IMR-90 (cell line): Measurements from ENCODE around the gene CASZ1. TPM values are rescaled to one million over a fixed set of nuclear protein-coding genes. Genes with fewer than 3 reads are reported as not detected.

Source experiments
- ATAC-seq: fragments of 200-7000 bp; cut with Tn5 transposase; 2 replicates; pipeline ENCODE4 v1.9.1; 2020; ENCODE audit warnings: low read depth, mild to moderate bottlenecking, moderate library complexity
- BruUV-seq: library from RNA; stranded (reverse); fragments of 400-500 nt; replicated peaks from 2 replicates; lab custom pipeline; 2021; lab: Mats Ljungman, UMichigan
- CTCF ChIA-PET: fragments of 300-600 bp; formaldehyde crosslinking; extraction: SDS; loops from one replicate; lab custom pipeline; 2021; ENCODE audit warnings: antibody characterized with exemption; lab: Yijun Ruan, JAX
- POLR2A ChIA-PET: fragments of 300-600 bp; sonication (Branson Sonifier 250); formaldehyde crosslinking; loops from one replicate; lab custom pipeline; 2022; ENCODE audit warnings: antibody characterized with exemption; ENCODE audit not compliant: unreplicated experiment; lab: Charles Lee
- DNase-seq: peaks from one replicate; pipeline ENCODE4 v3.0.0; 2013
- H2AFZ ChIP-seq: replicated peaks from 2 replicates; pipeline ENCODE3; 2013; ENCODE audit warnings: low read length, mild to moderate bottlenecking; ENCODE audit not compliant: poor library complexity
- H2AK5ac ChIP-seq: 2 replicates; pipeline ENCODE4 v1.6.1; 2013; ENCODE audit warnings: low read depth, low read length, inconsistent platforms
- H2AK9ac ChIP-seq: replicated peaks from 2 replicates; pipeline ENCODE3; 2013; ENCODE audit warnings: mild to moderate bottlenecking, low read depth, low read length, moderate library complexity; ENCODE audit not compliant: poor library complexity
- H2BK120ac ChIP-seq: 2 replicates; pipeline ENCODE4 v1.6.1; 2013; ENCODE audit warnings: low read depth, low read length, inconsistent platforms
- H2BK15ac ChIP-seq: 3 replicates; pipeline ENCODE4 v1.6.1; 2013; ENCODE audit warnings: low read depth, low read length, inconsistent platforms
- H2BK20ac ChIP-seq: 2 replicates; pipeline ENCODE4 v1.6.1; 2013; ENCODE audit warnings: low read depth, mild to moderate bottlenecking, inconsistent platforms, low read length, moderate library complexity
- H2BK5ac ChIP-seq: 2 replicates; pipeline ENCODE4 v1.6.1; 2013; ENCODE audit warnings: mild to moderate bottlenecking, low read depth, low read length, inconsistent platforms; ENCODE audit not compliant: poor library complexity, severe bottlenecking
- H3K14ac ChIP-seq: replicated peaks from 2 replicates; pipeline ENCODE4 v1.6.1; 2013; ENCODE audit warnings: low read depth, low read length, inconsistent platforms
- H3K18ac ChIP-seq: 2 replicates; pipeline ENCODE4 v1.6.1; 2013; ENCODE audit warnings: low read depth, low read length, control low read depth
- H3K23ac ChIP-seq: 2 replicates; pipeline ENCODE4 v1.6.1; 2013; ENCODE audit warnings: low read depth, low read length, inconsistent platforms
- H3K27ac ChIP-seq: 2 replicates; pipeline ENCODE4 v1.5.1; 2013; ENCODE audit warnings: mild to moderate bottlenecking, control low read depth, low read length; ENCODE audit not compliant: insufficient read depth
- H3K27me3 ChIP-seq: 2 replicates; pipeline ENCODE4 v1.6.1; 2013; ENCODE audit warnings: low read length; ENCODE audit not compliant: control insufficient read depth, insufficient read depth
- H3K36me3 ChIP-seq: 2 replicates; pipeline ENCODE4 v1.6.1; 2013; ENCODE audit warnings: low read length, mixed read lengths; ENCODE audit not compliant: control insufficient read depth, insufficient read depth
- H3K4ac ChIP-seq: 2 replicates; pipeline ENCODE4 v1.6.1; 2013; ENCODE audit warnings: low read depth, low read length, inconsistent platforms
- H3K4me1 ChIP-seq: 2 replicates; pipeline ENCODE4 v1.6.1; 2013; ENCODE audit warnings: low read length, mixed read lengths; ENCODE audit not compliant: control insufficient read depth, insufficient read depth
- H3K4me2 ChIP-seq: 2 replicates; pipeline ENCODE4 v1.6.1; 2013; ENCODE audit warnings: low read depth, mild to moderate bottlenecking, control low read depth, low read length, moderate library complexity
- H3K4me3 ChIP-seq: 2 replicates; pipeline ENCODE4 v1.5.1; 2013; ENCODE audit warnings: low read depth, mild to moderate bottlenecking, control low read depth, low read length, moderate library complexity; ENCODE audit not compliant: insufficient read depth
- H3K56ac ChIP-seq: 2 replicates; pipeline ENCODE4 v1.6.1; 2013; ENCODE audit warnings: low read length, inconsistent platforms; ENCODE audit not compliant: insufficient read depth; ENCODE audit errors: extremely low read depth
- H3K79me1 ChIP-seq, 2 experiments: 2 replicates each; pipeline ENCODE4 v1.6.1; 2013; ENCODE audit warnings: low read length in 2 of 2, inconsistent platforms in 1 of 2, low read depth in 1 of 2
- H3K9ac ChIP-seq: 2 replicates; pipeline ENCODE4 v1.6.1; 2013; ENCODE audit warnings: low read depth, low read length, control low read depth
- H3K9me1 ChIP-seq: 2 replicates; pipeline ENCODE4 v1.6.1; 2013; ENCODE audit warnings: low read length, inconsistent platforms; ENCODE audit not compliant: insufficient read depth
- H3K9me3 ChIP-seq: 2 replicates; pipeline ENCODE4 v1.6.1; 2013; ENCODE audit warnings: low read length; ENCODE audit not compliant: control insufficient read depth, insufficient read depth
- H4K20me1 ChIP-seq: 2 replicates; pipeline ENCODE4 v1.6.1; 2013; ENCODE audit warnings: low read length, inconsistent platforms; ENCODE audit not compliant: insufficient read depth
- H4K5ac ChIP-seq: 2 replicates; pipeline ENCODE4 v1.6.1; 2013; ENCODE audit warnings: mild to moderate bottlenecking, low read depth, low read length, control low read depth
- H4K8ac ChIP-seq, 2 experiments: 2 replicates each; pipeline ENCODE4 v1.6.1; 2013; ENCODE audit warnings: low read depth in 2 of 2, low read length in 2 of 2, control low read depth in 1 of 2, inconsistent platforms in 1 of 2
- H4K91ac ChIP-seq: 2 replicates; pipeline ENCODE4 v1.6.1; 2013; ENCODE audit warnings: low read depth, low read length, inconsistent platforms; ENCODE audit not compliant: insufficient read depth
- BHLHE40 ChIP-seq: fragments of 150-350 bp; IDR thresholded peaks from 2 replicates; pipeline ENCODE4 v1.6.1; 2016; ENCODE audit warnings: mild to moderate bottlenecking, low read depth, low read length
- CEBPB ChIP-seq: IDR thresholded peaks from 2 replicates; pipeline ENCODE4 v1.6.1; 2012; ENCODE audit warnings: low read depth, low read length, improper control_type of control experiment
- CHD1 ChIP-seq: IDR thresholded peaks from 2 replicates; pipeline ENCODE4 v1.6.1; 2012; ENCODE audit warnings: low read depth, low read length, improper control_type of control experiment
- FOS ChIP-seq: fragments of 150-350 bp; IDR thresholded peaks from 2 replicates; pipeline ENCODE4 v1.6.1; 2016; ENCODE audit warnings: low read depth, low read length
- MAFK ChIP-seq: IDR thresholded peaks from 2 replicates; pipeline ENCODE4 v1.6.1; 2012; ENCODE audit warnings: low read depth, low read length, improper control_type of control experiment
- MAZ ChIP-seq: IDR thresholded peaks from 2 replicates; pipeline ENCODE4 v1.6.1; 2012; ENCODE audit warnings: low read depth, mild to moderate bottlenecking, low read length, improper control_type of control experiment, moderate library complexity, borderline replicate concordance
- MXI1 ChIP-seq: IDR thresholded peaks from 2 replicates; pipeline ENCODE4 v1.6.1; 2012; ENCODE audit warnings: low read depth, mild to moderate bottlenecking, low read length, moderate library complexity, borderline replicate concordance
- NFE2L2 ChIP-seq: fragments of 150-350 bp; IDR thresholded peaks from 2 replicates; pipeline ENCODE4 v1.6.1; 2016; ENCODE audit warnings: low read depth, mild to moderate bottlenecking, low read length
- POLR2A ChIP-seq: IDR thresholded peaks from 2 replicates; pipeline ENCODE4 v1.6.1; 2012; ENCODE audit warnings: mild to moderate bottlenecking, low read depth, low read length
- RAD21 ChIP-seq: IDR thresholded peaks from 2 replicates; pipeline ENCODE4 v1.6.1; 2012; ENCODE audit warnings: low read length, improper control_type of control experiment
- RCOR1 ChIP-seq: IDR thresholded peaks from 2 replicates; pipeline ENCODE4 v1.6.1; 2012; ENCODE audit warnings: mild to moderate bottlenecking, low read length, improper control_type of control experiment; ENCODE audit not compliant: insufficient replicate concordance
- RFX5 ChIP-seq: IDR thresholded peaks from 2 replicates; pipeline ENCODE4 v1.8.0; 2012; ENCODE audit warnings: low read depth, mild to moderate bottlenecking, low read length, moderate library complexity
- SMC3 ChIP-seq: fragments of 150-350 bp; IDR thresholded peaks from 2 replicates; pipeline ENCODE4 v1.6.1; 2016; ENCODE audit warnings: low read depth, mild to moderate bottlenecking, antibody characterized with exemption, low read length, moderate library complexity
- WGBS, 2 experiments: methylation state at CpG; one replicate each; pipeline versions ENCODE4 v1.1.5 to v1.1.7; 2013; ENCODE audit warnings: missing lambda C conversion rate in 2 of 2; ENCODE audit not compliant: insufficient read length in 1 of 2; ENCODE audit errors: extremely low coverage in 2 of 2; 5-methylcytosine and 5-hydroxymethylcytosine counted together
- dilution Hi-C: fragments of 300-500 bp; cut with HindIII; formaldehyde crosslinking; loops from one replicate; pipeline ENCODE4 v1.14.3; 2018; ENCODE audit warnings: low sequenced_read_pairs; ENCODE audit not compliant: unreplicated experiment
- in situ Hi-C: fragments of 300-500 bp; cut with MboI; formaldehyde crosslinking; loops from 3 replicates; pipeline ENCODE4 v1.14.3; 2019; ENCODE audit warnings: low sequenced_read_pairs, inconsistent platforms, mixed read lengths
- intact Hi-C: fragments of 100-400 bp; cut with micrococcal nuclease; formaldehyde crosslinking; loops from 2 replicates; pipeline ENCODE4 v1.10.0; 2022
- polyA plus RNA-seq, 3 experiments: library from polyadenylated mRNA; depleted of rRNA; stranded (reverse); fragments of >200 nt; gene quantifications; 2 replicates each; pipeline ENCODE4 v1.2.3, GENCODE V29; 2012; ENCODE audit warnings: low replicate concordance in 1 of 3
- total RNA-seq: library from RNA; depleted of rRNA; stranded (reverse); fragments of >200 nt; gene quantifications from 2 replicates; pipeline ENCODE4 v1.2.3, GENCODE V29; 2012
- TF ChIP-seq, protein P1 (sequence below): fragments of 150-350 bp; IDR thresholded peaks from 2 replicates; pipeline ENCODE4 v1.6.1; 2017; ENCODE audit warnings: mild to moderate bottlenecking, antibody characterized with exemption, low read length, low read depth
- TF ChIP-seq, protein P2 (sequence below): fragments of 150-350 bp; IDR thresholded peaks from 2 replicates; pipeline ENCODE4 v1.6.1; 2016; ENCODE audit warnings: low read depth, mild to moderate bottlenecking, low read length, moderate library complexity, borderline replicate concordance
- TF ChIP-seq, protein P3 (sequence below): conservative IDR thresholded peaks from 2 replicates; pipeline ENCODE4 v1.5.1; 2012; ENCODE audit warnings: mild to moderate bottlenecking, low read depth, low read length, improper control_type of control experiment

The CASZ1 gene
- total and polyA plus RNA-seq, 2 of the 4 experiments (the other 2 are of a cell fraction), result 0.18 to 0.24 TPM

DNA sequence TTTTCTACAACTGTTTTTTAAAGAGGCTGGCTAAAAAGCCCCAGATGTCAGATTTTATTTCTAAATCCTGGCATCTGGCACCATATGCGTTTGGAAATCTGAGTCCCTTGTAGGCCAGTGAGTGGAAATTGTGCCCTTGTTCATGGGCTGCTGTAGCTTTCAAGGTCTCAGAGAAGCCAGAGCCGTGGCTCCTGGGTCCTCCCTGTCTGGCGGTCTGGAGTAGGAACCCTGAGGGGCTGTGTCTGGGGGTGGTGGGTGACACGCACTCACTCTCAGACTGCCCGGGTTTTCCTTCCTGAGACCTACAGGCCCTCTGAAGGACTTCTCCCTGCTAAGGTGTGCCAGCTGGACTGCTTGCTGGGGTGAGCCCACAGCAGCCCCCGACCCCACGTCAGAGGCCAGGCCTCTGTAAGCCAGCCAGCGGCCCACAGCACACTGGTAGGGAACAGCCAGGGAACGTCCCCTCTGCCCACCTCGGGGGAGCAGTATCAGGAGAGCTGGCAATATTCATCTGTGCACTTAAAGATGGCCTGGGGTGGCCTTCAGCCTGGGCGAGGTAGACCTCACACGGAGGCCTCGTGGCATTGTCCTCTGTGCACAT is 170.2 kb downstream of the CASZ1 start:
- peaks cover 27% of the 10 kb centered on the region for H3K36me3 ChIP-seq
- no peak overlapping the region for H2AK9ac ChIP-seq
- H3K79me1 ChIP-seq, result no peaks in the 10 kb centered on the region
- DNase-seq (no peak), ATAC-seq (no peak)
- no peak overlapping the region for H3K4ac ChIP-seq
- ChIA-PET POLR2A (no interaction called here), CTCF (no interaction called here)
- H3K14ac ChIP-seq, result no peak overlapping the region
- no peak overlapping the region for H4K8ac ChIP-seq
- in situ Hi-C loops (no loop called here), intact Hi-C loops (no loop called here), dilution Hi-C loops (no loop called here)
- no peak overlapping the region for H2BK20ac ChIP-seq
- no peaks in the 10 kb centered on the region for H3K9me1 ChIP-seq
- no peaks in the 10 kb centered on the region for H4K20me1 ChIP-seq
- TF ChIP-seq CEBPB, result no peak
- TF ChIP-seq NFE2L2, result no peak
- no peak for TF ChIP-seq FOS
- TF ChIP-seq, protein P1, sequence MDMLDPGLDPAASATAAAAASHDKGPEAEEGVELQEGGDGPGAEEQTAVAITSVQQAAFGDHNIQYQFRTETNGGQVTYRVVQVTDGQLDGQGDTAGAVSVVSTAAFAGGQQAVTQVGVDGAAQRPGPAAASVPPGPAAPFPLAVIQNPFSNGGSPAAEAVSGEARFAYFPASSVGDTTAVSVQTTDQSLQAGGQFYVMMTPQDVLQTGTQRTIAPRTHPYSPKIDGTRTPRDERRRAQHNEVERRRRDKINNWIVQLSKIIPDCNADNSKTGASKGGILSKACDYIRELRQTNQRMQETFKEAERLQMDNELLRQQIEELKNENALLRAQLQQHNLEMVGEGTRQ, result no peak
- no peak for TF ChIP-seq RCOR1
- TF ChIP-seq MXI1, result no peak
- no peak for TF ChIP-seq MAFK
- TF ChIP-seq RFX5, result no peak
- TF ChIP-seq MAZ, result no peak
- no peak for TF ChIP-seq POLR2A
- no peak for TF ChIP-seq RAD21
- no peak for TF ChIP-seq SMC3
- TF ChIP-seq CHD1, result no peak
- TF ChIP-seq, protein P2, sequence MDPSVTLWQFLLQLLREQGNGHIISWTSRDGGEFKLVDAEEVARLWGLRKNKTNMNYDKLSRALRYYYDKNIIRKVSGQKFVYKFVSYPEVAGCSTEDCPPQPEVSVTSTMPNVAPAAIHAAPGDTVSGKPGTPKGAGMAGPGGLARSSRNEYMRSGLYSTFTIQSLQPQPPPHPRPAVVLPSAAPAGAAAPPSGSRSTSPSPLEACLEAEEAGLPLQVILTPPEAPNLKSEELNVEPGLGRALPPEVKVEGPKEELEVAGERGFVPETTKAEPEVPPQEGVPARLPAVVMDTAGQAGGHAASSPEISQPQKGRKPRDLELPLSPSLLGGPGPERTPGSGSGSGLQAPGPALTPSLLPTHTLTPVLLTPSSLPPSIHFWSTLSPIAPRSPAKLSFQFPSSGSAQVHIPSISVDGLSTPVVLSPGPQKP, result no peak
- no peak for TF ChIP-seq BHLHE40
- TF ChIP-seq, protein P3, sequence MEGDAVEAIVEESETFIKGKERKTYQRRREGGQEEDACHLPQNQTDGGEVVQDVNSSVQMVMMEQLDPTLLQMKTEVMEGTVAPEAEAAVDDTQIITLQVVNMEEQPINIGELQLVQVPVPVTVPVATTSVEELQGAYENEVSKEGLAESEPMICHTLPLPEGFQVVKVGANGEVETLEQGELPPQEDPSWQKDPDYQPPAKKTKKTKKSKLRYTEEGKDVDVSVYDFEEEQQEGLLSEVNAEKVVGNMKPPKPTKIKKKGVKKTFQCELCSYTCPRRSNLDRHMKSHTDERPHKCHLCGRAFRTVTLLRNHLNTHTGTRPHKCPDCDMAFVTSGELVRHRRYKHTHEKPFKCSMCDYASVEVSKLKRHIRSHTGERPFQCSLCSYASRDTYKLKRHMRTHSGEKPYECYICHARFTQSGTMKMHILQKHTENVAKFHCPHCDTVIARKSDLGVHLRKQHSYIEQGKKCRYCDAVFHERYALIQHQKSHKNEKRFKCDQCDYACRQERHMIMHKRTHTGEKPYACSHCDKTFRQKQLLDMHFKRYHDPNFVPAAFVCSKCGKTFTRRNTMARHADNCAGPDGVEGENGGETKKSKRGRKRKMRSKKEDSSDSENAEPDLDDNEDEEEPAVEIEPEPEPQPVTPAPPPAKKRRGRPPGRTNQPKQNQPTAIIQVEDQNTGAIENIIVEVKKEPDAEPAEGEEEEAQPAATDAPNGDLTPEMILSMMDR, result no peak
- H3K18ac ChIP-seq, result no peak overlapping the region
- WGBS, 2 experiments, result 82% methylated on average over 6 of the region's 13 CpGs; no CpG with 5 or more reads in 1 of the 2 experiments
- no peak overlapping the region for H3K23ac ChIP-seq
- H2BK120ac ChIP-seq, result no peak overlapping the region
- no peak overlapping the region for H3K4me3 ChIP-seq
- H2BK5ac ChIP-seq, result no peak overlapping the region
- no peak overlapping the region for H4K91ac ChIP-seq
- H3K4me1 ChIP-seq, result no peaks in the 10 kb centered on the region
- no peak overlapping the region for H3K27ac ChIP-seq
- no peak overlapping the region for H2AK5ac ChIP-seq
- H3K4me2 ChIP-seq, result no peak overlapping the region
- no peak overlapping the region for H2AFZ ChIP-seq
- H2BK15ac ChIP-seq, result no peak overlapping the region
- H3K9me3 ChIP-seq, result no peaks in the 10 kb centered on the region
- H3K9ac ChIP-seq, result no peak overlapping the region
- H3K56ac ChIP-seq, result no peak overlapping the region
- no TSS peak for BruUV-seq
- no peaks in the 10 kb centered on the region for H3K27me3 ChIP-seq
- H4K5ac ChIP-seq, result no peak overlapping the region
